Suprapubic skin (tissue), 4 donors: ENCODE results near the gene ASCL5. TPM values are rescaled to one million over a fixed set of nuclear protein-coding genes. Genes with fewer than 3 reads are reported as not detected.

ENCODE experiments used
- DNase-seq, 2 donors: peaks; one replicate each; pipeline ENCODE4 v3.0.0-alpha.2; 2019; ENCODE audit warnings: low spot score in 2 of 2
- H3K27ac ChIP-seq: fragments of 200-600 bp; sonication (generic); one replicate; pipeline ENCODE4 v1.5.1; 2019
- H3K27me3 ChIP-seq: fragments of 200-600 bp; sonication (generic); one replicate; pipeline ENCODE4 v1.5.1; 2019
- H3K36me3 ChIP-seq: fragments of 200-600 bp; sonication (generic); one replicate; pipeline ENCODE4 v1.5.1; 2019
- H3K4me1 ChIP-seq: fragments of 200-600 bp; sonication (generic); one replicate; pipeline ENCODE4 v1.5.1; 2019
- H3K4me3 ChIP-seq: fragments of 200-600 bp; sonication (generic); one replicate; pipeline ENCODE4 v1.5.1; 2019; ENCODE audit warnings: mild to moderate bottlenecking
- H3K9me3 ChIP-seq: fragments of 200-600 bp; sonication (generic); one replicate; pipeline ENCODE4 v1.5.1; 2019
- EP300 ChIP-seq: sonication (generic); formaldehyde crosslinking; IDR thresholded peaks from one replicate; pipeline ENCODE4 v1.6.1; 2017; ENCODE audit warnings: antibody characterized with exemption
- POLR2A ChIP-seq, 2 donors: fragments of 450-650 bp; IDR thresholded peaks; one replicate each; pipeline ENCODE4 v1.6.1; 2017; ENCODE audit warnings: antibody characterized with exemption in 2 of 2, mild to moderate bottlenecking in 2 of 2, moderate library complexity in 2 of 2
- POLR2AphosphoS5 ChIP-seq, 3 donors: sonication (generic); formaldehyde crosslinking; IDR thresholded peaks; one replicate each; pipeline ENCODE4 v1.6.1; 2017; ENCODE audit warnings: antibody characterized with exemption in 3 of 3
- WGBS: methylation state at CpG from one replicate; pipeline ENCODE4 v1.1.5; 2018; 5-methylcytosine and 5-hydroxymethylcytosine counted together
- total RNA-seq, 4 donors: library from RNA; depleted of rRNA; stranded (reverse); fragments of >200 nt; gene quantifications; one replicate each; pipeline ENCODE4 v1.1.0, GENCODE V29; 2016
- TF ChIP-seq, protein P1 (sequence below), 2 donors: fragments of 200-600 bp in 1 of 2; fragments of 450-650 bp in 1 of 2; sonication (generic) in 1 of 2; IDR thresholded peaks; one replicate each; pipeline ENCODE4 v1.5.1; 2016 to 2019; ENCODE audit warnings: antibody characterized with exemption in 2 of 2, mild to moderate bottlenecking in 1 of 2, moderate library complexity in 1 of 2

ASCL5 gene
- total RNA-seq, 4 donors from 2014 or later: not detected

DNA sequence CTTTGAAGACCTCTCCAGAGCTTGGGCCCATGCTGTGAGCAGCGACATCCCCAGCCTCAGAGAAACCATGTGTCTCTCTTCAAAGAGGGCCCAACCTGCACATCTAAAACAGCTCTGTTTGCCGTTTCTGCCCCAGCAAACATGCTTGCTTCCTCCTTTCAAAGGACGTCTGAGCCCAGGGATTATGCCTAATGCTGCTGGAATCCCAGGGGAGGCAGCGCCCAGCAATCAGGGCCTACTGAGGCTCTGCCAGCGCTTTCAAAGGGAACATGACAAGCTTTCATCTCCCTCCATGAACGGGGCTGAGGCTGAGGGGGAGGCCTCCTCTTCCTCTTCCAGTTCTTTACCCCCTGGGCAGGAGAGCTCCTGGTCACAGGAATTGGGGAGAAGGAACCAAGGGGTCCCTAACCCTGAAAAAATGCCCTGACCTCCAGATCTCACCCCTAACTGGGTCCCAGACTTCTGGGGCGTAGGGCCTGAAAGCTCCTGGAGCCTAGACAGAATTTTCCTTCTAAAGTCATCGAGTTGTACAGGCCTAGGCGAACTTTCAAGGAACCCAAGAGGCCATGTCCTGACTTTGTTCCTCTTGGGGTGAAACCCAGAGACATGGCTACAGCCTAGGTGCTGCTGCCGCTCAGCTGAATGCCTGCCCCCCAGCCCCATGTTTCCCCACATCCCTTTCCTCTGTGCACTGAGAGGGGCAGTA is 13.4 kb upstream of the ASCL5 start:
- Histone ChIP-seq H3K36me3 (peaks cover 70% of the 10 kb centered on the region), H3K27ac (no peak overlapping the region), H3K27me3 (no peaks in the 10 kb centered on the region), H3K4me1 (peaks cover 30% of the 10 kb centered on the region), H3K9me3 (no peaks in the 10 kb centered on the region), H3K4me3 (no peak overlapping the region)
- WGBS: 87% methylated on average over 10 of the region's 10 CpGs
- DNase-seq: peak; percentile 22 to 70
- TF ChIP-seq POLR2AphosphoS5 (IDR thresholded peaks at IDR 0.05) (no peak), POLR2A (IDR thresholded peaks at IDR 0.05) (no peak), EP300 (no peak)
- TF ChIP-seq, protein P1, sequence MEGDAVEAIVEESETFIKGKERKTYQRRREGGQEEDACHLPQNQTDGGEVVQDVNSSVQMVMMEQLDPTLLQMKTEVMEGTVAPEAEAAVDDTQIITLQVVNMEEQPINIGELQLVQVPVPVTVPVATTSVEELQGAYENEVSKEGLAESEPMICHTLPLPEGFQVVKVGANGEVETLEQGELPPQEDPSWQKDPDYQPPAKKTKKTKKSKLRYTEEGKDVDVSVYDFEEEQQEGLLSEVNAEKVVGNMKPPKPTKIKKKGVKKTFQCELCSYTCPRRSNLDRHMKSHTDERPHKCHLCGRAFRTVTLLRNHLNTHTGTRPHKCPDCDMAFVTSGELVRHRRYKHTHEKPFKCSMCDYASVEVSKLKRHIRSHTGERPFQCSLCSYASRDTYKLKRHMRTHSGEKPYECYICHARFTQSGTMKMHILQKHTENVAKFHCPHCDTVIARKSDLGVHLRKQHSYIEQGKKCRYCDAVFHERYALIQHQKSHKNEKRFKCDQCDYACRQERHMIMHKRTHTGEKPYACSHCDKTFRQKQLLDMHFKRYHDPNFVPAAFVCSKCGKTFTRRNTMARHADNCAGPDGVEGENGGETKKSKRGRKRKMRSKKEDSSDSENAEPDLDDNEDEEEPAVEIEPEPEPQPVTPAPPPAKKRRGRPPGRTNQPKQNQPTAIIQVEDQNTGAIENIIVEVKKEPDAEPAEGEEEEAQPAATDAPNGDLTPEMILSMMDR (IDR thresholded peaks at IDR 0.05): no peak

- 89% methylated on average over 9 of the region's 9 CpGs for WGBS
- TF ChIP-seq EP300 (no peak), POLR2AphosphoS5 (IDR thresholded peaks at IDR 0.05) (no peak), POLR2A (IDR thresholded peaks at IDR 0.05) (no peak)
- TF ChIP-seq, protein P1 (IDR thresholded peaks at IDR 0.05): no peak
- no peaks in the 10 kb centered on the region for H3K9me3 ChIP-seq
- no peak overlapping the region for H3K4me3 ChIP-seq
- H3K4me1 ChIP-seq: peaks cover 30% of the 10 kb centered on the region
- no peak overlapping the region for H3K27ac ChIP-seq
- peaks cover 70% of the 10 kb centered on the region for H3K36me3 ChIP-seq
- no peaks in the 10 kb centered on the region for H3K27me3 ChIP-seq
- peak in 1 of 2 donors; percentile 31 for DNase-seq
Measured at GRCh38 chr1:201139756-201140155, 12.8 kb upstream of the ASCL5 start.

DNA sequence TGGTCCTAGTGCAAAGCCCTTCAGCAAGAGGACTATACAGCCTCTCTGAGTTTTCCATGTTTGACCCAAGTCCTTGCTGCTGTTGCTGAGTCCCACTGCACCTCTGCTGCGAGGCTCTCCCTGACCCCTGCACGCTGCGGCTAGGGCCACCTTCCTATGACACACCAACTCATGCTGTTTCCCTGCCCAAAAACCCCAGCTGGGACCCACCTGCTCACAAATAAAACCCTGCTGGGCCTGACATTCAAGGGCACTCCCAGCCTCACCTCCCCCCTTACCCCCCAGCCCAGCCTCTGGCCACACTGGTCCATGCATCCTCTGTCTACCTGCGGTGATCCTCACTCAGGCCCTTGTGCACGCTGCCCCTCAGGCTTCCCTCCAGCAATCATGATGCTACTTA is 12.3 kb upstream of the ASCL5 start:
- 90% methylated on average over 5 of the region's 5 CpGs for WGBS
- peak in 1 of 2 donors; percentile 41 for DNase-seq
- no peak overlapping the region for H3K4me3 ChIP-seq
- peaks cover 70% of the 10 kb centered on the region for H3K36me3 ChIP-seq
- no peaks in the 10 kb centered on the region for H3K9me3 ChIP-seq
- H3K27ac ChIP-seq: no peak overlapping the region
- no peak for TF ChIP-seq EP300
- TF ChIP-seq POLR2A (IDR thresholded peaks at IDR 0.05): no peak
- TF ChIP-seq, protein P1 (IDR thresholded peaks at IDR 0.05): no peak
- H3K27me3 ChIP-seq: no peaks in the 10 kb centered on the region
- peaks cover 30% of the 10 kb centered on the region for H3K4me1 ChIP-seq

DNA sequence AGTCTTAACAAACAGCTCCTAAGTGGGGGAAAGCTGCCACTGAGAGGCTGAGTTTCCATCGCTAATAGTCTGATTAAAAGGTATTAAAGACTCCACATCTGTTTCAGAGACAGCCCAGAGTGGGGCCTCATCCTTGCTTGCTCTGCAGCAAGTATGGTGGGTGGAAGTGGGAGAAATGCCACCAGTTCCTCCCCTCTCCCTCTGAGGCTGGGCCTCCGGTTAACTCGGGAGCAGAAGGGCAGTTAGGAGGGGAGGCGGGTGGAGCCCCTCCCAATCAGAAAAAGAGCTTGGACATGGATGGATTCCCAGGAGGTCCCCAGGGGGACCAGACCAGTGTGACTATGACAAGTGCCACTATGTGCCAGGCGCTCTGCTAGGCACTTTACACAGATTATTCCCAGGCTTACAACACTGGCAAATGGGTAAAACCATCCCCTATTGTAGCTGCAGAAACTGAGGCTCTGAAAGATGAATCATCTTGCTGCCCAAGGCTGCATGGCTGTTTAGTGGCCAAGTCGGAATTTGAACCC is 11.4 kb upstream of the ASCL5 start:
- Histone ChIP-seq H3K4me3 (no peak overlapping the region), H3K36me3 (peaks cover 64% of the 10 kb centered on the region), H3K27me3 (no peaks in the 10 kb centered on the region), H3K27ac (peak overlapping the region; percentile 48), H3K9me3 (no peaks in the 10 kb centered on the region), H3K4me1 (peaks cover 30% of the 10 kb centered on the region)
- TF ChIP-seq POLR2A (IDR thresholded peaks at IDR 0.05): no peak
- no peak for TF ChIP-seq EP300
- TF ChIP-seq, protein P1 (IDR thresholded peaks at IDR 0.05): no peak
- TF ChIP-seq POLR2AphosphoS5 (IDR thresholded peaks at IDR 0.05): no peak
- peak in 1 of 2 donors; percentile 48 for DNase-seq
- WGBS: 78% methylated on average over 6 of the region's 6 CpGs

DNA sequence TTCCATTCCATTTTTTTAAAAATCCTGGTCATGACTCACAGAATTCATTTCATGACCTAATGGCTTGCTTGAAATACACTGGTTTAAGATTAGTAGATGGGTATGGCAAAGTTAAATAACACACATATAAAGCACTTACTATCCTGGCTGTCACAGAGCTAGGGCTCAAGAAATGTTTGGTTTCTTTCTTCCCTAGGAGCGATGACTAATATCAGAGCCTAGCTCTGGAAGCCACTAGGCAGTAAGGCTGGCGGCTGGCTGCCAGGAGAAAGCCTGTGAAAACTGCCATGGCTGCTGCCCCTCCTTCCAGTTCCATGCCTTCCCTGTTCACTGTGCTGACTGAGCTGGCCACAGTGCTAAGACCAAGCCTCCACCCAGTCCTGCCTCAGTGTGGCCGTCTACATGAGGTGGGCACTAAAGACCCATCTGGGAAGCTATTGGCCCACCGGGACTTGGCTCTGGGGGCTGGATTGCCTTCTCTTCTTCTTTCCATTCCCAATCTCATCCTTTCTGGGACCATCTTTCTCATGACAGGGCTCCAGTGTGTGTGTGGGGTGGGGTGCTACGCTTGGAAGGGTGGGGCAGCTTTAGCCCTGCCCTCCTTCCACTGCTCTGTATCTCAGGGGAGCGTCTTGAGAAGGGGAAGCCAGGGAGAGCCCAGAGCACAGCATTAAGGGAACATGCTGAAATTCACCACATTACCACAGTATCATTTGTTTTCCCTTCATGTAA is 10.8 kb upstream of the ASCL5 start:
- no peak overlapping the region for H3K4me3 ChIP-seq
- H3K4me1 ChIP-seq: peaks cover 27% of the 10 kb centered on the region
- peak overlapping the region; percentile 48 for H3K27ac ChIP-seq
- H3K9me3 ChIP-seq: no peaks in the 10 kb centered on the region
- WGBS: 38% methylated on average over 6 of the region's 6 CpGs
- no peak for TF ChIP-seq EP300
- TF ChIP-seq, protein P1 (IDR thresholded peaks at IDR 0.05): no peak
- TF ChIP-seq POLR2A (IDR thresholded peaks at IDR 0.05): no peak
- no peak for TF ChIP-seq POLR2AphosphoS5 (IDR thresholded peaks at IDR 0.05)
- peak in 1 of 2 donors; percentile 68 for DNase-seq
- H3K36me3 ChIP-seq: peaks cover 58% of the 10 kb centered on the region
- no peaks in the 10 kb centered on the region for H3K27me3 ChIP-seq
